Measurements from ENCODE around the gene PPFIBP1.
A peak's percentile ranks its signal among the peaks of the same experiment; 100 is the strongest.
"Not testable (repeated sequence)": the region's sequence is repeated elsewhere in the genome, so short reads cannot be mapped to it uniquely, and the experiment has no call there.

PPFIBP1 gene

GRCh38 chr12:27710592-27711316 lies 186.7 kb downstream of the PPFIBP1 start, which contains the start of gene MRPS35:
Gene MRPS35, plus strand, starts transcription at chr12:27710832. Its CDS starts 12 bp downstream, at chr12:27710844.
- peak; percentile 42 for DNase-seq (ENCODE audit: low spot score)

- no peak for DNase-seq (ENCODE audit: low spot score)
These were observed 187.3 kb downstream of the PPFIBP1 start for GRCh38 chr12:27711317-27711682.

- no peak for DNase-seq (ENCODE audit: low spot score)
These were observed 188.0 kb downstream of the PPFIBP1 start for GRCh38 chr12:27711967-27712366.

DNA sequence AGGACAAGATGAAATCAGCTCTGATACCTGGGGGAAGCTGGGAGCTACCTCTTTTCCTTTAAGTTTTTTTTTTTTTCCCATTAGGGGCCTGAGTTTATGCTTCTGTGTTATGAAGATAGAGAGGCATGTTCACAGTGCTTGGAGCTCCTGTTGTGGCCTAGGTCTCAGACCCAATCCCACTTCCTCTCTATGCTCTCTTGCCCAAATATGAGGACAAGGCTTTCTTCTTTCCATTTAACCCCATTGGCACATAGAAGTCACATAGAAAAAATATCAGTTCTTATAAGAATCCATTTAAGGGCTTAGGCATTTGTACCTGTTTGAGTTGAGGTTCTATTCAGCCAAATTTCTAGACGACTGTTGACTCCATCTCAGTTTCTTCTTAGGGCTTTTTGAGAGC lies 199.2 kb downstream of the PPFIBP1 start:
- no peak for DNase-seq (ENCODE audit: low spot score)

- DNase-seq (ENCODE audit: low spot score), result no peak
These were observed 206.1 kb downstream of the PPFIBP1 start for GRCh38 chr12:27730097-27730588.

- no peak for DNase-seq (ENCODE audit: low spot score)
These were observed 208.3 kb downstream of the PPFIBP1 start for GRCh38 chr12:27732281-27732680.

GRCh38 chr12:27733052-27733656 lies 209.1 kb downstream of the PPFIBP1 start:
- DNase-seq (ENCODE audit: low spot score), result no peak

DNA sequence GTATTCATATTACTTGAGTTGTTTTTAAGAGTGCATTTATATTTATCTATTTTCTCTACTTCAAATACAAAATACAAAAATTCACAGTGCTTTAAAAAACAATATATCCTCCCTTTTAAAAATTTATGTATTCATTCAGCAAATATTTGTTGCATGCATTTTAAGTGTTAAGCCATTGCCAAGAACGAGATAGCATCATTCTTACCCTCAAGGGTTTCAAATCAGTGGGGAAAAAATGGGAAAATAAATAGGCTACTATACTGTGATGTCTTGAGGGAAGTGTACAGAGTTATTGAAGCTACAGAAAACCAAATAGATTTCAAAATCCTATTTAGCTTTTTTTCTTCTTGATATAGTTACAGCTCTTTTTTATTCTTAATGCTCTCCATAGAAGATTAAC lies 209.8 kb downstream of the PPFIBP1 start:
- DNase-seq (ENCODE audit: low spot score), result no peak

DNA sequence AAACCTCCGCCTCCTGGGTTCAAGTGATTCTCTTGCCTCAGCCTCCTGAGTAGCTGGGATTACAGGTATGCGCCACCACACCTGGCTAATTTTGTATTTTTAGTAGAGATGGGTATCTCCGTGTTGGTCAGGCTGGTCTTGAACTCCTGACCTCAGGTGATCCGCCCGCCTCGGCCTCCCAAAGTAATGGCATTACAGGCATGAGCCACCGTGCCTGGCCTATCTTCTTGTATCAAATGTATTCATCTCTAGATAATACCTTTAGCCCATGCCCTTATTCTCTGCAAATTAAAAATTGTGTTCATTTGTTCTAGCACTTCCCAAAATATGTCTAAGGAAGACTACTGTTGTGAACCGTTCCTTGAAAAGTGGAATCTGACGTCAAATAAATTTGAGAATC lies 210.3 kb downstream of the PPFIBP1 start:
- not testable (repeated sequence) for DNase-seq (ENCODE audit: low spot score)

- DNase-seq (ENCODE audit: low spot score), result no peak
These were observed 219.6 kb downstream of the PPFIBP1 start for GRCh38 chr12:27743601-27744000.
